CD4-positive, alpha-beta T cell treated with Interleukin-1 beta for 1 hour (primary cell): ENCODE measurements around the gene AMACR.
A peak's percentile ranks its signal among the peaks of the same experiment; 100 is the strongest.

Experiments used
- DNase-seq, 2 donors: peaks; one replicate each; pipeline ENCODE4 v3.0.0-alpha.2; 2020 to 2022

The AMACR gene

GRCh38 chr5:34007621-34008600 lies at the start of gene AMACR:
Gene AMACR, minus strand, starts transcription at chr5:34008050. Its CDS starts 31 bp downstream, at chr5:34008019.
- peak; percentile 88 to 93 for DNase-seq

GRCh38 chr5:34057569-34057968 lies 49.7 kb upstream of the AMACR start:
- DNase-seq: no peak

GRCh38 chr5:34057118-34057517 lies 49.3 kb upstream of the AMACR start:
- DNase-seq: no peak

GRCh38 chr5:34055667-34056066 lies 47.8 kb upstream of the AMACR start:
- no peak for DNase-seq

- no peak for DNase-seq
Measured at GRCh38 chr5:34054400-34054729, 46.5 kb upstream of the AMACR start.

- DNase-seq: no peak
Measured at GRCh38 chr5:34053571-34054399, 45.9 kb upstream of the AMACR start.

- DNase-seq: no peak
Measured at GRCh38 chr5:34053133-34053532, 45.3 kb upstream of the AMACR start.

GRCh38 chr5:34051374-34051980 lies 43.6 kb upstream of the AMACR start:
- DNase-seq: no peak

GRCh38 chr5:34047774-34048572 lies 40.1 kb upstream of the AMACR start:
- no peak for DNase-seq

- DNase-seq: no peak
Measured at GRCh38 chr5:34047143-34047542, 39.3 kb upstream of the AMACR start.

GRCh38 chr5:34045996-34046395 lies 38.1 kb upstream of the AMACR start:
- DNase-seq: no peak

- DNase-seq: peak; percentile 9 to 17
Measured at GRCh38 chr5:34045023-34045422, 37.2 kb upstream of the AMACR start.

- no peak for DNase-seq
Measured at GRCh38 chr5:34043099-34043876, 35.4 kb upstream of the AMACR start, which contains the start of gene C1QTNF3. Gene C1QTNF3, minus strand, starts transcription at chr5:34043213. Its CDS starts 88 bp downstream, at chr5:34043125.

- DNase-seq: no peak
Measured at GRCh38 chr5:34042321-34042720, 34.5 kb upstream of the AMACR start.

- no peak for DNase-seq
Measured at GRCh38 chr5:34041247-34041972, 33.6 kb upstream of the AMACR start.

GRCh38 chr5:34040472-34040871 lies 32.6 kb upstream of the AMACR start:
- no peak for DNase-seq

GRCh38 chr5:34039398-34040157 lies 31.7 kb upstream of the AMACR start:
- DNase-seq: no peak

GRCh38 chr5:34038838-34039237 lies 31.0 kb upstream of the AMACR start:
- DNase-seq: no peak

- DNase-seq: no peak
Measured at GRCh38 chr5:34038390-34038789, 30.5 kb upstream of the AMACR start.

- DNase-seq: no peak
Measured at GRCh38 chr5:34037726-34038125, 29.9 kb upstream of the AMACR start.
